Measurements from ENCODE around the gene CRYBG1. TPM values are rescaled to one million over a fixed set of nuclear protein-coding genes. Genes with fewer than 3 reads are reported as not detected.
A peak's percentile ranks its signal among the peaks of the same experiment; 100 is the strongest.

CRYBG1 gene
- polyA plus RNA-seq, 1 experiment = 1.9 TPM

DNA sequence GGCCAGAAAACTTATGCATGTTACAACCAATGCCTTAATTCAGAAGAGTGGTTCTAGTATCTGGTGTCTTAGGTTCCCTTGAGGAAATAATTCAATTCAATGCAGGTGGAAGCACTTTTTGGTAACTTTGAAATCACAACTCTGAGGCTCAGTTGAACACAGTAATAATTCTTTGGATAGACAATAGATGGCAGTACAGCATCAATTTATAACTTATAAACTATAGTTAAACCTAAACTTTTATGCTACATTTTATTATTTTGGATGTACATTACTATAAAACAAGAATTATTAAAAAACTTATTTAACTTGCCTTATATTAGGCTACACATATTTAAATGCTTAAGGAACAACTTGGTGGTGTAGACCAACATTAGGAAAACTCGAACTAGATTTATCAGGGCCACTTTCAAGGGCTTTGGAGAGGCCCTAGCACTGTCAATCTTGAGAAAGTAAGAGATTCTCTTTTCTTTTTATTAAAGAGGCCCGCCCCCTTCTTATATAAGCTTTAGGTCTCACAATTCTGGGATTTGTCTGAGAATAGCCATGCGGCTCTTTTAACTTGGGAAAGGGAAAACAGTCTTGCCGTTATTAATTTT, 85.9 kb downstream of the CRYBG1 start:
- no peak for DNase-seq (ENCODE audit: low read depth, low spot score)
- ChIA-PET POLR2A (no interaction called here), CTCF (interaction anchor here (0.6 to 14.0 kb wide), 13 partner anchors 15 to 668 kb away, joined by 3 to 462 read pairs (median 5); no protein-coding TSS in a partner anchor)
- peaks cover 7% of the 10 kb centered on the region for H3K27me3 ChIP-seq (ENCODE audit: control insufficient read depth, insufficient read depth, low read length)
- peak; percentile 51 for TF ChIP-seq CTCF (IDR thresholded peaks at IDR 0.05; ENCODE audit: low read depth, low read length)
- H3K4me3 ChIP-seq (ENCODE audit: low read depth, low read length) = no peak overlapping the region
- no peaks in the 10 kb centered on the region for H3K9me3 ChIP-seq (ENCODE audit: control insufficient read depth, insufficient read depth, low read length)
- H3K27ac ChIP-seq (ENCODE audit: low read depth, low read length) = no peak overlapping the region

GRCh38 chr6:106446983-106447382, 86.5 kb downstream of the CRYBG1 start:
- ChIA-PET POLR2A (no interaction called here), CTCF (interaction anchor here (0.6 to 14.0 kb wide), 9 partner anchors 57 to 534 kb away, joined by 3 to 462 read pairs (median 3); no protein-coding TSS in a partner anchor)
- no peak for DNase-seq (ENCODE audit: low read depth, low spot score)
- no peak overlapping the region for H3K4me3 ChIP-seq (ENCODE audit: low read depth, low read length)
- H3K27ac ChIP-seq (ENCODE audit: low read depth, low read length) = no peak overlapping the region
- peaks cover 7% of the 10 kb centered on the region for H3K27me3 ChIP-seq (ENCODE audit: control insufficient read depth, insufficient read depth, low read length)
- H3K9me3 ChIP-seq (ENCODE audit: control insufficient read depth, insufficient read depth, low read length) = no peaks in the 10 kb centered on the region
- no peak for TF ChIP-seq CTCF (IDR thresholded peaks at IDR 0.05; ENCODE audit: low read depth, low read length)

DNA sequence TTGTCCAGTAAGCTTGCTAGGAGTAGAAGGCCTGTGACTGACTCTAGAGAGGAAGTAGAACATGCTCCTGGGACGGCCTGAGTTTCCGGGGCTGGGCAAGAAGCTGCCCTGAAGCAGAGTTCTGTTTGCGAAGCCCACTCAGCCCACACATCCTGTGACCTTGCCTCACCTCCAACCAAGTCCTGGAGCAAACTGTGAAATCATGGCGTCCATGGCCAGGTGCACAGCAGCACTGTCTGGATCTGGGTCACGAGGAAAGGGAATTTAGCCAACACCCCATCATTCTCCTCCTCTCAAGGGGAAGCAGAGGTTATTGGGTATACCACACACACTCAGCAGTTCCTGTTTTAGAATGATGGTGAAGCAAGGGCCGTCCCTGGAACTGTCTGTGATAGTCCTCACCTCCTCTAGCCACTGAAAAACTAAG, 87.5 kb downstream of the CRYBG1 start:
- ChIA-PET CTCF (interaction anchor here (1.0 to 14.0 kb wide), 5 partner anchors 22 to 120 kb away, joined by 3 to 462 read pairs (median 10); no protein-coding TSS in a partner anchor), POLR2A (no interaction called here)
- Histone ChIP-seq H3K4me3 (ENCODE audit: low read depth, low read length) (no peak overlapping the region), H3K27ac (ENCODE audit: low read depth, low read length) (no peak overlapping the region), H3K9me3 (ENCODE audit: control insufficient read depth, insufficient read depth, low read length) (no peaks in the 10 kb centered on the region), H3K27me3 (ENCODE audit: control insufficient read depth, insufficient read depth, low read length) (no peaks in the 10 kb centered on the region)
- TF ChIP-seq CTCF (IDR thresholded peaks at IDR 0.05; ENCODE audit: low read depth, low read length) = no peak
- DNase-seq (ENCODE audit: low read depth, low spot score) = no peak

DNA sequence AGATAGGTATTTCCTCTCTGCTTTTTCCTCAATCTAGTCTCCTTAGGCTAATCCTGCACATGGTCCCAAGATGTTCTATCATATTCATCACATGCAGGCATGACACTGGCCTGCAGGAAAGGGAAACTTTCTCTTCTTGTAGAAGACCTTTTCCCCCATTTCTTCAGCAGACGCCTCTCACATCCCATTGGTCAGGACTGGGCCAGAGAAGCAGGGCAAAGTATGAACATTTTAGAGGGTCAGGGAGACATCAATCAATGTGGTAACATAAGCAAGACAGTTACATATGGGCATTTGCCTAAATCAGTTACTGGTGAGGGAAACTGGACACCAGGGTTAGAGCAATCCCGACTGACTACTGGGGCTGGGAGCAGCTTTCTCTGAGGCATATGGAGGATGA, 90.1 kb downstream of the CRYBG1 start:
- DNase-seq (ENCODE audit: low read depth, low spot score) = no peak
- Histone ChIP-seq H3K4me3 (ENCODE audit: low read depth, low read length) (no peak overlapping the region), H3K9me3 (ENCODE audit: control insufficient read depth, insufficient read depth, low read length) (no peaks in the 10 kb centered on the region), H3K27ac (ENCODE audit: low read depth, low read length) (no peak overlapping the region), H3K27me3 (ENCODE audit: control insufficient read depth, insufficient read depth, low read length) (peaks cover 8% of the 10 kb centered on the region)
- ChIA-PET CTCF (interaction anchor here (2.5 to 14.0 kb wide), 2 partner anchors 117 to 529 kb away, joined by 9 to 462 read pairs; no protein-coding TSS in a partner anchor), POLR2A (no interaction called here)
- TF ChIP-seq CTCF (IDR thresholded peaks at IDR 0.05; ENCODE audit: low read depth, low read length) = no peak

GRCh38 chr6:106451439-106451838, 90.9 kb downstream of the CRYBG1 start:
- Histone ChIP-seq H3K27ac (ENCODE audit: low read depth, low read length) (no peak overlapping the region), H3K27me3 (ENCODE audit: control insufficient read depth, insufficient read depth, low read length) (peaks cover 8% of the 10 kb centered on the region), H3K4me3 (ENCODE audit: low read depth, low read length) (no peak overlapping the region), H3K9me3 (ENCODE audit: control insufficient read depth, insufficient read depth, low read length) (no peaks in the 10 kb centered on the region)
- TF ChIP-seq CTCF (IDR thresholded peaks at IDR 0.05; ENCODE audit: low read depth, low read length) = no peak
- no peak for DNase-seq (ENCODE audit: low read depth, low spot score)
- ChIA-PET CTCF (interaction anchor here (0.8 to 3.1 kb wide), 5 partner anchors 9 to 528 kb away, joined by 3 to 33 read pairs (median 4); no protein-coding TSS in a partner anchor), POLR2A (no interaction called here)
